ENCODE data around the gene HOMER1. TPM values are rescaled to one million over a fixed set of nuclear protein-coding genes. Genes with fewer than 3 reads are reported as not detected.

Gene HOMER1
- total and polyA plus RNA-seq, 10 of the 15 experiments (the other 5 are each of a cell fraction or from before 2014, with no cell fraction given): 0.96 to 22.0 (median 7.5) TPM

GRCh38 chr5:79560771-79561524 lies 47.0 kb upstream of the HOMER1 start:
- no TSS peak for BruUV-seq (replicated peaks)
- POLR2A ChIA-PET: no interaction called here
- Histone ChIP-seq H3K4me3 (no peak overlapping the region), H4K20me1 (ENCODE audit: control insufficient read depth, insufficient read depth) (no peaks in the 10 kb centered on the region), H3K27me3 (replicated peaks in 1 of 2; ENCODE audit: control insufficient read depth in 2 of 2, insufficient read depth in 2 of 2, low read length in 1 of 2) (no peaks in the 10 kb centered on the region), H3K9ac (ENCODE audit: control insufficient read depth, insufficient read depth, low read length) (no peak overlapping the region), H3K79me2 (ENCODE audit: control insufficient read depth, insufficient read depth, low read length) (no peaks in the 10 kb centered on the region), H3K9me3 (replicated peaks; ENCODE audit: control insufficient read depth, insufficient read depth, low read length) (no peaks in the 10 kb centered on the region; the same call in 2 of the 3 replicates), H3K4me2 (ENCODE audit: control insufficient read depth, insufficient read depth) (peak overlapping the region; percentile 7), H3K4me1 (ENCODE audit: control insufficient read depth, insufficient read depth, low read length) (peaks cover 10% of the 10 kb centered on the region; the same call in 1 of the 2 replicates), H3K27ac (ENCODE audit: control insufficient read depth, insufficient read depth) (peak overlapping the region; percentile 76), H3K36me3 (ENCODE audit: control insufficient read depth in 2 of 2, insufficient read depth in 2 of 2, low read length in 1 of 2) (no peaks in the 10 kb centered on the region), H2AFZ (ENCODE audit: control insufficient read depth, low read depth, low read length) (peak overlapping the region; percentile 85)
- SMC1A ChIA-PET (ENCODE audit: uncharacterized antibody, unreplicated experiment): interaction anchor here (0.7 to 1.5 kb wide), 2 partner anchors 10 to 294 kb away, joined by 3 read pairs; no protein-coding TSS in a partner anchor
- in situ Hi-C loops (cut with MboI): loop anchor here (5.0 kb wide), 1 partner anchor 521 kb away; no protein-coding TSS in a partner anchor
- CTCF ChIA-PET: interaction anchor here (1.0 to 1.9 kb wide), 4 partner anchors 14 to 523 kb away, joined by 3 to 11 read pairs (median 4); no protein-coding TSS in a partner anchor
- DNase-seq (ENCODE audit: low read depth, low spot score): peak; percentile 31
- ATAC-seq: peak; percentile 81
- TF ChIP-seq RUNX3 (IDR thresholded peaks at IDR 0.05; ENCODE audit: low read length) (peak; percentile 68), ATF7 (IDR thresholded peaks at IDR 0.05; ENCODE audit: low read depth) (peak; percentile 62), NFIC (IDR thresholded peaks at IDR 0.05; ENCODE audit: low read depth, low read length) (peak; percentile 53; the same call in 1 of the 2 replicates), CEBPB (IDR thresholded peaks at IDR 0.05; ENCODE audit: borderline replicate concordance in 1 of 2, low read depth in 2 of 2, low read length in 2 of 2) (peak in 1 of 2 experiments; percentile 41; a peak in 2 of 4 replicates), IRF5 (IDR thresholded peaks at IDR 0.05; ENCODE audit: borderline replicate concordance) (no peak), JUNB (IDR thresholded peaks at IDR 0.05) (peak; percentile 36), CREM (IDR thresholded peaks at IDR 0.05; ENCODE audit: low read depth) (0 out of 2 replicates have a peak, but pooled peaks have one; percentile 44), NKRF (conservative IDR thresholded peaks at IDR 0.05) (no peak), RBBP5 (conservative IDR thresholded peaks at IDR 0.05) (no peak), MEF2A (IDR thresholded peaks at IDR 0.05; ENCODE audit: insufficient read depth, low read depth, low read length) (0 out of 2 replicates have a peak, but pooled peaks have one; percentile 34), RELA (IDR thresholded peaks at IDR 0.05; ENCODE audit: borderline replicate concordance, partially characterized antibody) (no peak), SMARCA5 (IDR thresholded peaks at IDR 0.05) (no peak), ETV6 (conservative IDR thresholded peaks at IDR 0.05 in 1 of 2, IDR thresholded peaks at IDR 0.05 in 1 of 2; ENCODE audit: borderline replicate concordance in 1 of 2, low read depth in 1 of 2) (peak in 1 of 2 experiments; percentile 25; a peak in 1 of 4 replicates)
- TF ChIP-seq, protein P1, sequence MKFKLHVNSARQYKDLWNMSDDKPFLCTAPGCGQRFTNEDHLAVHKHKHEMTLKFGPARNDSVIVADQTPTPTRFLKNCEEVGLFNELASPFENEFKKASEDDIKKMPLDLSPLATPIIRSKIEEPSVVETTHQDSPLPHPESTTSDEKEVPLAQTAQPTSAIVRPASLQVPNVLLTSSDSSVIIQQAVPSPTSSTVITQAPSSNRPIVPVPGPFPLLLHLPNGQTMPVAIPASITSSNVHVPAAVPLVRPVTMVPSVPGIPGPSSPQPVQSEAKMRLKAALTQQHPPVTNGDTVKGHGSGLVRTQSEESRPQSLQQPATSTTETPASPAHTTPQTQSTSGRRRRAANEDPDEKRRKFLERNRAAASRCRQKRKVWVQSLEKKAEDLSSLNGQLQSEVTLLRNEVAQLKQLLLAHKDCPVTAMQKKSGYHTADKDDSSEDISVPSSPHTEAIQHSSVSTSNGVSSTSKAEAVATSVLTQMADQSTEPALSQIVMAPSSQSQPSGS (IDR thresholded peaks at IDR 0.05; ENCODE audit: low read length): peak; percentile 44; the same call in 1 of the 2 replicates
- intact Hi-C loops (cut with micrococcal nuclease; ENCODE audit: unreplicated experiment): no loop called here
- RAD21 ChIA-PET (ENCODE audit: unreplicated experiment): no interaction called here
- FAIRE-seq: peak; percentile 68
- 58% methylated on average over 4 of the region's 4 CpGs for WGBS (ENCODE audit: insufficient coverage, insufficient replicate concordance, low lambda C conversion rate, missing lambda C conversion rate)

Measured in GM12878 (cell line).